Embryonic facial prominence (tissue), 1 donor: ENCODE measurements around the gene ADISSP.

ENCODE experiments used
- DNase-seq: peaks from one replicate; pipeline ENCODE4 v3.0.0-alpha.2; 2016; ENCODE audit errors: extremely low spot score

ADISSP gene

DNA sequence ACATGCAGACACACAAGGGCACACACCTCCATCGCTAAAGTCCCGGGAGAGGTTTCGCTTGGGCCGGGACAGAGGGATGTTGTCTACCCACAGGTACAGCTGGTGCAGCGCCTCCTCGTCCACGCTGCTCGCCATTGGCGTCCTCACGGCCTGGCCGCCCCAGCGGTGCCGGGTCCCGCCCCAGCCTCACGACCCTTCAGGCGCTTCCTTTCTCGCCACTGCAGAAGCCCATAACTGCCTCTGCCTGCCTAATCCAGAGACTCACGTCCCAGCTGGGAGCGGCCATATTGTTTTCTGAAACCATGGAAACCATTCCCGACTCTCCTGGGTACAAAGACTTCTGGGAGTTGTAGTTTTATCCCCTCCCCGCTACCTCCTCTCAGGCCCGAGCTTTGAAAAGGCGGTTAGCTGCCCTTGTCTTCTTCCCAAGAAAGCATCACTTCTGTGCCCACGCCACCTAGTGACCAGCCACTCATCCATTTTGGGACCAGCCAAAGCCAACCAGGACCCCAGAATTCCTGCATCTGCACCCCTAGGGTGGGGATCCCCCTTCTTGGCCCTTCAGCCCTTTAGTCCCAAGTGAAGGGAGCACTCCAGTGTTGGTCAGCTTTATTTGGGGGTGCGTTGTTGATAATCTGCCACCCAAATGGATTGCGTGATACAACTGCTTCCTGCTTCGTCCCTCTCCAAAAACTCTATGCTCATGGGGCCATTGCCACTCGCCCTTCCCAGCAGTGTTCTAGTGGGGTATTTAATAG, 13.8 kb upstream of the ADISSP start, which contains the start of gene SPEF1:
TSS of gene SPEF1 (minus strand) at position 296 of the 758 bp plus-strand sequence. CDS start at position 135, 161 bp downstream.
- peak; percentile 88 for DNase-seq

DNA sequence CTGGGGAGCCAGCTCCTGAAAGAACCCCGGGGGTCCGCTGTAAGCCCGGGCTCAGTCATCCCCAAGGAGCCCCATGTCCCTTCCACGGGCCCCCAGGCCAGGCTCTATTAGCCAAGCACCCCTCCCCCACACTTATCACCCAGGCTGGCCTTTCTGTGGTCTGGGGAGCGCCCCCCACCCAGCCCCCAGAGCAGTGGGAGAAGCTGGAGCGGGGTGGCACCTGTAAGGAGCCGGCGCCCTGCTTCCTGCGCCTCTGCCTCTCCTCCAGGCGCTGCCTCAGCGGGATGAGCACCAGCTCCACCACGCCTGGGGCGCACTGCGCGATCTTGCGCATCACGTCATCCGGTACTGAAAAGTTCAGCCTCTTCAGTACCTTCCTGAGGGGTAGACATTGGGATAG, 11.4 kb upstream of the ADISSP start:
- no peak for DNase-seq

DNA sequence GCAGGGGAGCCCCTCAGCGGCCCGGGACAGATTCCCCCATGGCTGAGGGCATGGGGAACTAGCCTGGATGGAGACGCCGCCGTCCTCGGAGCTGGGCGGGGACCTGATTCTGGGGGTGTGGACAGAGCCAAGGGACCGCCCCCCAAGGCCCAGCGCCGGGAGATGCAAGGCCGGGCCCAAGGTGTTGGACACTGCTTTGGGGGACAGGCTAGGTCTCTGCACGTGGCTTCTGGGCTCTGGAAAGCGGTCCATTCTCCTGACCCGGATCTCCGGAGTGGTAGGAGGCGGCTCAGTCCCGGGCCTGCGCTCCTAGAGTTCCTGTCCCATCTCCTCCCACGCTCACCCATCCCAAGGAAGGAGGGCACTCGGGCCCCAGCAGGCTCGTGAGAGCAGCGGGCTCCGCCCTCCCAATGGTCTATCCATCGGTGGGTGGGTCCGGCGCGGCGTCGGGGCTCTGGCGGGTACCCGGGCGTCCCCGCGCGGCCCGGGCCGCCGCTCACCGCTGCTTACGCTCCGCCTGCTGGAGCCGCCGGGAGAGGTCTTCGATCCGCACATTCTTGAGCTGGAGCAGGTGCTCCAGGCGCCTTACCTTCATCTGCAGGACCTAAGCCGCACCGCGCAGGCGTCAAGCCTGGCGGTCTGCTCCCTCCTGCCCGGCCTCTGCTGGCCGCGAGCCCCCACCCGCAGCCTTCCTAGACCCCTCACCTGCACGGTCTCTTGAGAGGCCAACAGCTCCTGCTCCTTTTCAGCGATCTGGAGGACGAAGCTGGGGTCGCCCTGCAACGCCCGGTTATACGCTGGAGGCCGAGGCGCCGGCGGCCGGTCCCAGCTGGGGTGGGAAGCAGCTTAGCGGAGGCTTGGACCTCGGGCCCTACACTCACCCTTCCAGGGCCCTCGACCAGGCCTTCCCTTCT, 10.4 kb upstream of the ADISSP start:
- DNase-seq: no peak

DNA sequence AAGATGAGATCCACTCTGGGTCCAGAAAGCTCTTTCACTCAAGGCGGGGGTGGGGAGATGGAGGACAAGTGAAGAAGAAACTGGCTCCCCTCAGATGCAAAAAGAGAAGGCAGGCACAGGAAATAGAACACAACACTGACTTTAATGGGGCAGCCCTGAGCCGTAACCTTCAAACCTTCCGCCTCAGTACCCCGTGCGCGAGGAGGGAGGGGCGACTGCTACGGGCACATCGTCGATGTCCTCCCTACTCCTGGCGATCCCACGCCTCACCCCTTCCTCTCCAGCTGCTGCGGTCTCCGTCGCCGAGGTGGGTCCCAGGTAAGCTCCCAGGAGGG, 9.8 kb upstream of the ADISSP start:
- no peak for DNase-seq

DNA sequence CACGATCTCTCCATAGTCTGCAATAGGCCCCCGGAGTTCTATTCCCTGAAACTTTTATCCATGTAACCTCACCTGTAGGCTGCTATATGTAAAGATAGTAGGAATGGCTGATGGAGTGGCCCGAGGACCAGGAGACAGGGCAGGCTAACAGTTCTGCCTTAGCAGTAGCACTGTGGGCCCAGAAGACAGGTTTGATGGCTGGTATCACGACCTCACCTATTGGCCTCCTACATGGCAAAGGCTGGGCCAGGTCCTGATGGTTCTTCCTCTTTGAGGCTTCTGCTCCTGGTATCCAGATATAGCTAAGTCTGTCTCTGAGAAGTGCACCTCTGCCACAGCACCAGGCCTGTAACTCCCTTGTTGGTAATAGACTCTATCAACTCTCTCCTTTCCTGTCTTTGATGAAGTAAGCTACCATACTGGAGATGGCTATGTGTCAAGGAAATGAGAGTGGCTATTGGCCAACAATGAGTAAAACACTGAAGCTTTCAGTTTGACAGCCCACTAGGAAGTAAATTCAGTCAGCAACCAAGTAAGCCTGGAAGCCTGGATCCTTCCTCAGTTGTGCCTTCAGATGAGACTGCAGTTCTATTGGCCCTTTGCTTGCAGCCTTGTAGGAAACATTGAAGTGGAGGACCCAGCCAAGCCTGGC, 8.0 kb upstream of the ADISSP start:
- DNase-seq: no peak

DNA sequence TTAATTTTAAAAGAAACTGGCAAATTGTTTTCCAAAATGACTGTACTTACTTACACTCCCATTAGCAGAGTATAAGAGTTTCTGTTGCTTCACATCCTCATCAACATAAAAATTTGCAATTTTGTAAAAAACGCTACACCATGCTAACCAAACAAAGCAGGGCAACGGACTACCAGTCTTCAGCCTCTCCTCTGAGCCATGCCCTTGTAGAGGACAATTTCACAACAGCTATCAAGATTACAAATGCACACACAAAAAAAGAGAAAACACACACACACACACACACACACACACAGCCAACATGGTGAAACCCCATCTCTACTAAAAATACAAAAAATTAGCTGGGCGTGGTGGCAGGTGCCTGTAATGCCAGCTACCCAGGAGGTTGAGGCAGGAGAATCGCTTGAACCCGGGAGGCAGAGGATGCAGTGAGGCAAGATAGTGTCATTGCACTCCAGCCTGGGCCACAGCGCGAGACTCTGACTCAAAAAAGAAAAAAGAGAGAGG, 4.1 kb upstream of the ADISSP start:
- no peak for DNase-seq

DNA sequence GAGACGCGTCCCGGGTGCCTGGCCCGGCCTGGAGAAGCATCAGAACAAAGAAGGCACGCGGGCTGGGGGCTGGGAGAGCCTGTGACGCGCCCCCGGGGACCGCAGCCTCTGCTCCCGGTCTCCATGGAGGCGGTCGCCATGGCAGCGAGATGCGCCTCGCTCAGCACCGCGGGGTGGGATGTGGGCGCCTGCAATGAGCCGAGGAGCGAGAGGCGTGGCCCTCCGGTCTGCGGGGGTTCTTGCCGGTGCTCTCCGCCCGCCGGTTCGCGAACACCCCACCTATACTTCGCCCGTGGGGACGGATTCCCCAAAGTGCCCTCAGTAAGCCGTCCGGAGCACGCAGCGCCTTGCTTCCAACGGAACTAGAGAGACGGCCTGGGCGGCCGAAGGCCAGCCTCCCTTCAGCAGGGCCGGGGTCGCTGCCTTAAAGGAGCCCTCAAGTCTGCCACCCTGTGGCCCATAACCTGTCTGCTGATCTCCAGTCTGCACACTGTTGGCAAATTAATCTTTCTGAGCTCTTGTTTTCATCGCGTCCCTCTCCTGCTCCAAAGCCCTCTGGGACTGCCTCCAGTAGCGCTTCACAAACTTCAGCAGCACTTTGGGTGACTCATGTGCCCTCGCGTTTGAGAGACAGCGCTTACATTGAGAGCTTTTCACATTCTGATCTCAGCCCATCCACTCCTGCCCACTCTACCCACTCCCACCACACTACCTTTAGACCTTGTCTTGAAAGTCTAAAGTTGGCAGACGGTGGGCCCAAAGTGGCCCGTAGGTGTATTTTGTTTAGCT, 983 bp upstream of the ADISSP start:
- DNase-seq: peak; percentile 52

DNA sequence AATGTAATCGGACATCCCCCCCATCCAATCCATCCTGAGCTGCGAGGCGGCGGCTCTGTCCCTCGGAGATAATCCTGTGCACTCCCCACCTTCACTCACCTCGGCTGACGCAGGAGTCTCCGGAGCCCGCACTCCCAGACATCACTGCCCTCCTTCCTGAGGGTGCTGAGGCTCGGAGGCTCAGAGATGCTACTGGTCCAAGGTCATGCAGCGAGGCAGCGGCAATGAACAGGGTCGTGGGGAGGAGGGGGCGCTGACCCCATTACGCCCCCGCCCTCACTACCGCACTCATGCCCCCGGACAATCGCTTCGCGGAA, 485 bp downstream of the ADISSP start:
- no peak for DNase-seq

DNA sequence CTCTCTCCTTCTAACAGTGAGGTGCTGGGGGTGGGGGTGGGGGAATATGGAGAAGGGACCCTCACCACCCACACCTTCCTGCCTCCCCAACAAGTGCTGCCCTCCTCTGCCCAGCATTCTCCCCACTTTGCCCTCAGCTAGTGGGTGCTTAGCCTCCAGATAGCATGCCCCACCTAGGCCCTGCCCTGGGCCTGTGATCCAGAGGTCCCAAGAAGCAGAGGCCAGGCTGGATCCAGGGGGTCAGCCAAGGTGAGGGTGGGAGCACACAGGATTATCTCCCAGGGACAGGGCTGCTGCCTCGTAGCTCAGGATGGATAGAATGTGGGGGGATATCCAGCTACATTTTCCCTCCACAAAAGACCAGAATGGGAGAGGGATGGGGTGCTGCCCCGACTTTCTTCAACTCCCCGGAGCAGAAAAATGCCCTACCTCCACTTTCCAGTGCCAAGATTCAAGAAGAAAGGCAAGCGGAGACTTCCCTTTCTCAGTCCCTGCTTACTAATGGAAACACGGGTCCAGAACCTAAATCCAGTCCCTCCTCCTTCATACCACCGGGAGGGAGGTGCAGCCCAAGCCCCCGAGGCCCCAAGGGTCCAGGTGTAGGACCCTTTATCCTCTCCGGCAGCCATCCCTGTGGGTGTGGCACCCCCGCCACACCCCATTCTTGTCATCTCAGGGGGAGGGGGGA, 987 bp downstream of the ADISSP start:
- DNase-seq: no peak

DNA sequence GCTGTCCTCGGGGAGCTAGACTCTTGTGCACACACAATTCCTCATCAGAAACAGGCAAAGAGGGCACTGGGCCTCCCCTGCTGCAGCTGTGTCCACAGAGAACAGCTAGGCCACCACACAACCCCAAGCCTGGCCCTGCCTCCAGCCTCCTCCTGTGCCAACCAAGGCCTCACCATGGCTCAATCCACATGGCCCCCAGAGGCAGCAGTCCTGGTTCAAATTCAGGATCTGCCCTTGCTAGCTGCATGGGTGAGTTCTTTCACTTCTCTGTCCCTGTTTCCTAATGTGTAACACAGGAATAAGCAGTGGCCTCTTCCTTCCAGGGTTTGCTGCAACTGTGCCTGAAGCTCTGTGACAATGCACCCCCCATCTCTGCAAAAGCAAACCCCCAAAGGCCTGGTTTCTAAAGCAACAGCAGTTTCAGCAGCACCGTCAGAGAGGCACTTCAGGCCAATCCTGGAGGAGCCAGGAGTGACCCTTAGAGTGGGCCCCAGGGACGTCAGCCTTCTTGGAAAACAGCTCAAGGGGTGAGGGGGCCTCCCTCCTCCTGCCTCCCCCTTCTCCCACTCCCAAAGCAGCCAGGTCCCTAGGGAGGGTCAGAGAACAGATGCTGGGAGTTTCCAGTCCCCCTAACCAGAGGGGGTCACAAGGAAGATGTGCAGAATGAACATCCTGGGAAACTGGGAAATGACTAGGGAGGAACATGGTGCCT, 2.2 kb downstream of the ADISSP start:
- DNase-seq: no peak

DNA sequence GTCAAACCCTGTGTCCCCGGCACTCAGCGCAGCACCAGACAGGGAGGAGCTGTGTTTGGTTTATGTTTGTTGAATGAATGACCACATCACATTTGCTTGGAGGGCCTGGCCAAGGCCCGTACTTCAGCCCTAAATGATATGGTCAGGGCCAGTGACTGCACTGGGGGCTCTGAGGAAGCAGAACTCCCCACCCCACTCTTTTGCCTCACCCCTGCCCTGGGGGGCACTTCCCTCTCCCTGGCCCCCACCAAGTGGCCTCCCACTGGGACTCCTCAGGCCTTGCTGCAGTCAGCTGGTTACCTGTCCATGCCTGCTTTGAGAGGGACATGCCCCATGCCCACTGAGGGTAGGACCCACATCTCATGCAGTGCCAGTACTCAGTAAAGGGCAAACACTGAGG, 2.9 kb downstream of the ADISSP start:
- DNase-seq: no peak

DNA sequence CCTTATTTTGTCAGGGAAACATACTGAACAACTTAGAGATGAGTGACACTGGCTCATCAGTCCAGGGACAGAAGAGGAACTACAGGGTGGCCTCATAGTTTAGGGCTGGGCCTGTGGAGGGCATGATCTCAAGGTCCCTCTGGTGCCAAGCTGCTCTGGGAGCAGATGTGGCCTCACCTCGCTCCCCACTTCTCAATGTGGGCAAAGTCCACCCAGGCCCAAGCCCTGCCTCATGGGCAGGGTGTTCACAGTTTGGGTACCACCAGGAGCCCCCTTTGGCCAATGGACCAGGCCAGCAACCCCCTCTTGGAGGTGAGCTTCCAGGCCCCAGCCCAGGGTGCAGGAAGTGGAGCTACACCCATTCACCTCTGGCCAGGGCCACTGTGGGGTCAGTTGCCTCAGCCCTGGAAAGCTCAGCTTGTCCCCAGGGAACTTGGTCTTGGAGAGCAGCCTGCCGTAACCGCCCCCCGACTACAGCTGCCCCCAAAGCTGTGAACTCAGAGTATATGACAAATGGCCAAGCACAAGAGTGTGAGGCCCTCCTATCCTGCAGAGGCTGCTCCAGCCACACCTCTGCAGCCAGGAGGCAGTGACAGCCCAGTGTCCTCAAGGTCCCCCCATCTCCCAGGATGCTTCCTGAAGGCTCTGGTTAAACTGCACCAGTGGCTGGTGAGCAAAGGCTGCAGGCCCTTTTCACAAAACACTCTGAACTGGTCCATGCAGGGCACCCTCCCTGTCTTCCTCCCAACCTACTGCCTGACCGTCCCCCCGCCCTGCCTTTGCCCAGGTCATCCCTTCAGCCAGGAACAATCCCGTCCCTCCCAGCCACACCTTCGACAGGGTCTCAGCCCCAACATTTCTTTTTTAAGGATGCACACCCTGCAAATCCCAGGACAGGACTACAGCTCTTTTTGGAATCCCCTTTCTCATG, 3.6 kb downstream of the ADISSP start:
- DNase-seq: no peak

DNA sequence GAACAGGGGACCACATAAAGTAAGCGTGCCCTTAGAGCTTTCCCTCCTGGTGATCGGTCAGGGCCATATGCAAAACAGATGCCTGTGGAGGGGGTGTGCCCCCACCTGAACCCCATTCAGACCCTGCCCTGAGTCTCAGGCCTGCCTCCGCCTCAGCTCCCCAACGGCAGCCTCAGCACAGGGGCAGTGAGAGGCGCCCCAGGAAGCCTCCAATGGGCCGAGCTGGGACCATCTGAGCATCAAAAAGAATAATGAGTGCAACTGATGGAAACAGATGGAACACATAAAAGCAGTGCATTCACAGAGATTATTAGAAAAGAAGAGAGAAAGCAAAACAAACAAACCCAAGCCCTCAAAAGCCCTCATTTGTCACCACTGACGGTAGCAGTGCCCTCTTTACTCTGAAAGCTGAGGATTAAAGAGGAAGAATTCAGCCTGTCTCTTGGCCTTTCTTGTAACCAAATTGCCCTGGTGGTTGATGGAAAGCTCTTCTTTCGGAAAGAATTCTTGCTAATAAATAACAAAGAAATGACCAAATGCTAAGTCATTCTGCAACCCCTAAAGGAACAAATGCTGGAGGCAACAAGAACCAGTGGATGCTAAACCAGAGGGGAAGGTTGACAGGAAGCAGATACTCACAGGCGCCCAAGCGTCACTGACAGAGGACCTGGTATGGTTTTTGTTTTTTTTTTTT, 6.8 kb downstream of the ADISSP start:
- no peak for DNase-seq

DNA sequence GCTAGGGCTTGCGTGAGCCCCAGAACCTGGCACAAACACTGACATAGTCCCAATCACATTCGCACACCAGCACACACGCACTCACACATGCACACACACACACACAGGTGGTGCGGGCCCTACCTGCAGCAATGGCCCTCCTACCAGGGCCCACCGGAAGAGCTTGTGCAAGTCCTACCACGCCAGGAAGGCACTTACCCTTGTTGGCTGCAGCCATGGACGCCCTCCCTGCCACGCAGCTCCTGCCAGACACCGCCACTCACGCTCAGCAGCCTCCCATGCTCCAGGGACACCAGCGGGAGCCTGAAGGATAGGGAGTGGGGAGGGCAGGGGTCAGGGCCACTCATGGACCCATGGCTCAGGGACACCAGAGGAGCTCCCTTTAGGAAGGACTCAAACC, 7.7 kb downstream of the ADISSP start:
- no peak for DNase-seq

DNA sequence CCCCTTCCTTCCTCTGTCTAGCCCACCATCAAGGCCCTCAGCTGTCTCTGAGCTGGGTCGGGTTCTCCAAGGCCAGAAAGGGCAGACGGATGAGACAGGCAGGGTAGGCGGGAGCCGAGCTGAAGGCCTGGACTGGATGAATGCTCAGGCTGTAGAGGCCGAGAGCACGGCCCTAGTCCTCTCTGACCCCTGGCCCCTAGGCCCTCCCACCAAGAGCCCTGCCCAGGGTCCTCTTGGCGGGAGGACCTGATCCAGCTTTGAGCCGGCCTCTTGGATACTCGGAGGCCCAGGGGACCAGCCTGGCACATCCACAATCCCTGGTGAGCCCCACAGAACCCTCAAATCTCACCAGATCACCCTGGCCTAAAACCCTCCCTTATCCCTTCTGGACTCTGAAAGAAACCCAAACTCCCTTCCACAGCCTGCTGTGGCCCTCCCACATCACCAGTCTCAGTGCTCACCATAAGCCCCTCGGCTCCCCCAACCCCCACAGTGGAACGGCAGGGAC, 8.2 kb downstream of the ADISSP start:
- no peak for DNase-seq

DNA sequence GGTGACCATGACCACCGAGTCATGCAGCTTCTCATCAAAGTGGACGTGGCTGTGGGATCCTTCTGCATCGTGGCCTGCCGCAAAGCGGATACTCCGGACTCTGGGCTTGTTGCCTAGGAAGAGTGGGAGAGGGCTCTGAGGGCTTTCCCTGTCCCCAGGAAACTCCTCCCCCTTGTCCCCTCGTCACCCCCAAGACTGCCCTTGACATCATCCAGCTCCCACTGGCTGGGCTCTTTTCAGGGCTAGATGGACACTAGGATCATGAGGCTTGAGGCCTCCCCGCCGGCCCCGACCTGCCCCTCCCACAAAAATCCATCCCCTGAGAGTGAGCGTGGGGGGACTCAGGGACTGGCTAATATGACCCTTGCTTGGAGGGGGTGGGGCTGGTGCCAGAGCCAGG, 9.0 kb downstream of the ADISSP start:
- DNase-seq: no peak

DNA sequence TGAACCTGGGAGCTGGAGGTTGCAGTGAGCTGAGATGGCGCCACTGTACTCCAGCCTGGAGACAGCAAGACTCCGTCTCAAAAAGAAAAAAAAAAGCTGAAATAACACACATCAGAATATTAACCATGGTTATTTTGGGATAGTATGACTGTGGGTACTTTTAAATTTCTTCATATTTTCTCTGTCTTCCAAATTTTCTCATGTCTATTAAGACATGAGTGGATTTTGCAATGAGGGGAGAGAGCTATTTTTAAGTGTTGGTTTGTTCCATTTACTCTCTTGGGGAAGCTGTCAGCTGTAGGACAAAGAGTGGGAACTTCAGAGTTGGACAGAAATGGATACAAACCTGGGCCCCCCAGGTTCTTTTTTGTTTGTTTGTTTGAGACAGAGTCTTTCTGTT, 10.3 kb downstream of the ADISSP start:
- DNase-seq: no peak

DNA sequence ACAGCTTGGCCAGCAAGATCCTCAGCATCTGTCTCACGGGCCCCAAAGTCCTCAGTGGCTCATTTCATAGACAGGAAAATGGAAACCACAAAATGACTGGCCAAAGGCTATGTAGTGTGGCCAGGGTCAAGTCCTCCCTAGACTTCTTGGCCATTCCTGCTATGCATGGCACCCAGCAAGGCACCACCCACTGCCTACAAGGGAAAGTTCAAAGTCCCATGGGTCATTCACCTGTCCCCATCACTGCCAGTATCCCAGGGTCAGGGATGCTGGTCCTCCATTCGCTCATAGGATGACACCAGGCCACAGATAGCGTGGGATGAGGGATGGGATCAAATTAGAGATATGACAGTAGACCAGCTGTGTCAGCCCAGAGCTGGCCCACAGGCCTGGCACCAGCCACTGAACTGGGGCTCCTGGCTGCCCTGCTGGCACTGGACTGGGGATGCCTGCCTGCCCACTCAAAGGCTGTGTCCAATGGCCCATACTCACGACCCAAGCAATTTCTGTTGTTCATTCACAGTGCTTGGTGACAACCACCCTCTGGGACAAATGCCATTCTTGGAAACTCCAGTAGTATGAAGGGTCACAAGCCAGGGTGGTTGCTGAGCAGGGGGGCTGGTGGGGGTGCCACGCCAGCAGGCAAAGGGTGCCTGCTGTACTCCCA, 11.6 kb downstream of the ADISSP start:
- no peak for DNase-seq
